ENCODE results near the gene SETD2. TPM values are rescaled to one million over a fixed set of nuclear protein-coding genes. Genes with fewer than 3 reads are reported as not detected.

SETD2 gene
- total RNA-seq, 1 donor from 2014 or later: 53.2 TPM

DNA sequence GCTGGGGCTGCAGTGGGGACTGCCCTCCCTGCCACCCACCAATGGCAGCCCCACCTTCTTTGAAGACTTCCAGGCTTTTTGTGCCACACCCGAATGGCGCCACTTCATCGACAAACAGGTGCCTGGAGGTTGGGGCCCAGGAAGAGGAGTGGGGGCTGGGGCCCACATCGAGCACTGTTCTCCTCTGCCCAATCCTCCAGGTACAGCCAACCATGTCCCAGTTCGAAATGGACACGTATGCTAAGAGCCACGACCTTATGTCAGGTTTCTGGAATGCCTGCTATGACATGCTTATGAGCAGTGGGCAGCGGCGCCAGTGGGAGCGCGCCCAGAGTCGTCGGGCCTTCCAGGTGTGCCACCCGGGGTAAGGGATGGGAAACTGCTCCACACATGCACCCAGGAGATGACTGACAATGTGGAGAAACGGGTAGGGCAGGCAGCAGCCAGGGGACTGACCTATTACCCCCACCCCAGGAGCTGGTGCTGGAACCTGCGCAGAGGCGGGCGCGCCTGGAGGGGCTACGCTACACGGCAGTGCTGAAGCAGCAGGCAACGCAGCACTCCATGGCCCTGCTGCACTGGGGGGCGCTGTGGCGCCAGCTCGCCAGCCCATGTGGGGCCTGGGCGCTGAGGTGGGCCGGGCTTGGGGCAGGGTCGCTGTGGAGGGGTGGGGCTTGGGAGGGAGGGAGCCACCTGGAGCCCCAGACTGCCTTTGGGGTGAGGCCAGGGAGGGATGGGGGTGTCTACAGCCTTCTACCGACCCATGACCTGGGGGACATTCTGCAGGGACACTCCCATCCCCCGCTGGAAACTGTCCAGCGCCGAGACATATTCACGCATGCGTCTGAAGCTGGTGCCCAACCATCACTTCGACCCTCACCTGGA is 161.5 kb downstream of the SETD2 start:
- TF ChIP-seq, protein P1, sequence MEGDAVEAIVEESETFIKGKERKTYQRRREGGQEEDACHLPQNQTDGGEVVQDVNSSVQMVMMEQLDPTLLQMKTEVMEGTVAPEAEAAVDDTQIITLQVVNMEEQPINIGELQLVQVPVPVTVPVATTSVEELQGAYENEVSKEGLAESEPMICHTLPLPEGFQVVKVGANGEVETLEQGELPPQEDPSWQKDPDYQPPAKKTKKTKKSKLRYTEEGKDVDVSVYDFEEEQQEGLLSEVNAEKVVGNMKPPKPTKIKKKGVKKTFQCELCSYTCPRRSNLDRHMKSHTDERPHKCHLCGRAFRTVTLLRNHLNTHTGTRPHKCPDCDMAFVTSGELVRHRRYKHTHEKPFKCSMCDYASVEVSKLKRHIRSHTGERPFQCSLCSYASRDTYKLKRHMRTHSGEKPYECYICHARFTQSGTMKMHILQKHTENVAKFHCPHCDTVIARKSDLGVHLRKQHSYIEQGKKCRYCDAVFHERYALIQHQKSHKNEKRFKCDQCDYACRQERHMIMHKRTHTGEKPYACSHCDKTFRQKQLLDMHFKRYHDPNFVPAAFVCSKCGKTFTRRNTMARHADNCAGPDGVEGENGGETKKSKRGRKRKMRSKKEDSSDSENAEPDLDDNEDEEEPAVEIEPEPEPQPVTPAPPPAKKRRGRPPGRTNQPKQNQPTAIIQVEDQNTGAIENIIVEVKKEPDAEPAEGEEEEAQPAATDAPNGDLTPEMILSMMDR (conservative IDR thresholded peaks at IDR 0.05): no peak
- Mint-ChIP-seq H3K27me3 (no peaks in the 10 kb centered on the region), H3K4me1 (ENCODE audit: unreplicated experiment) (peaks cover 4% of the 10 kb centered on the region), H3K36me3 (peaks cover 3% of the 10 kb centered on the region), H3K27ac (peak overlapping the region; percentile 76), H3K4me3 (no peak overlapping the region), H3K9me3 (no peaks in the 10 kb centered on the region)
- DNase-seq (ENCODE audit: extremely low spot score, unreplicated experiment): no peak

DNA sequence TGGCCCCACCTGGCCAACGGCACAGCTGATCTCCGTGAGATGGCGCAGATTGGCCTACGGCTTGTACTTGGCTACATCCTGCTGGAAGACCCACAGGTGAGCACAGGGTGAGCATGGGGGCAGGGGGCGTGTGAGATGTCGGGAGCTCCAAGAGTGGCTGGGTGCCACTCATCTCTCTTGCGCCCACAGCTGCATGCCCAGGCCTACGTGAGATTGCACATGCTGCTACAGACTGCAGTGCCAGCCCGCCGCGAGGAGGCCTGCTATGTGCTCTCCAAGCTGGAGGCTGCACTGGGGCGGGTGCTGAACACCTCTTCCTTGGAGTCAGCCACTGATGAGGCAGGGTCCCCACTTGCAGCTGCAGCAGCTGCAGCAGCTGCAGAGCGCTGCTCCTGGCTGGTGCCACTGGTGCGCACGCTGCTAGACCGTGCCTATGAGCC is 162.2 kb downstream of the SETD2 start:
- Mint-ChIP-seq H3K27me3 (no peaks in the 10 kb centered on the region), H3K4me1 (ENCODE audit: unreplicated experiment) (peaks cover 4% of the 10 kb centered on the region), H3K4me3 (no peak overlapping the region), H3K36me3 (peaks cover 3% of the 10 kb centered on the region), H3K27ac (no peak overlapping the region), H3K9me3 (no peaks in the 10 kb centered on the region)
- no peak for DNase-seq (ENCODE audit: extremely low spot score, unreplicated experiment)
- TF ChIP-seq, protein P1 (conservative IDR thresholded peaks at IDR 0.05): no peak

DNA sequence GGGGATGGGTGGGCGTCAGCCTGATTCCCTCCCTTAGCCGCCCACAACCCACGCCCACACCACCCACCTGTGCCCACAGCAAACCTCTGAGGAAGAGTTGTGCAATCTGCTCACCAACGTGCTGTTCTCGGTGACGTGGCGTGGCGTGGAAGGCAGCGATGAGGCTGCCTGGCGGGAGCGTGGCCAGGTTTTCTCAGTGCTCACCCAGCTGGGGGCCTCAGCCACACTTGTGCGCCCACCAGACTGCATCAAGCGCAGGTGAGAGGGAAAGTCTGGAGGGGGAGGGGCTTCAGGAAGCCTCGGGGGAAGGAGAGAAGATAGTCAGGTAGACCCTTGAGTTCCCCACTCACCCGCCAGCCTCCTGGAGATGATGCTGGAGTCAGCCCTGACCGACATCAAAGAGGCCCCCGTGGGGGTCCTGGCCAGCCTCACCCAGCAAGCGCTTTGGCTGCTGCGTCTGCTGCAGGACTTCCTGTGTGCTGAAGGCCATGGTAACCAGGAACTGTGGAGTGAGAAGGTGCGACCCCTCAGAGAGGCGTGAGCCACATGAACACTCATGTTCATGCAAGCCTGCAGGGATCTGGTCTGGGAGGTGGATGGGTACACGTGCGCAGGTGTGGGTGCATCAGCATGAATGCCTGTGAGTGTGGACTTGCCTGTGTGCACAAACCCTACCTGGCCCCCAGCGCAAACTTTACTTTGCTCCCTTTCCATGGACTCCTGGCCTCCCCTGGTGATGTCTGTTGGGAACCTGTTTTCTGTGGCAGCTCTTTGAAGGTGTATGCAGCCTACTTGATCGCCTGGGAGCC is 162.8 kb downstream of the SETD2 start:
- no peak for DNase-seq (ENCODE audit: extremely low spot score, unreplicated experiment)

DNA sequence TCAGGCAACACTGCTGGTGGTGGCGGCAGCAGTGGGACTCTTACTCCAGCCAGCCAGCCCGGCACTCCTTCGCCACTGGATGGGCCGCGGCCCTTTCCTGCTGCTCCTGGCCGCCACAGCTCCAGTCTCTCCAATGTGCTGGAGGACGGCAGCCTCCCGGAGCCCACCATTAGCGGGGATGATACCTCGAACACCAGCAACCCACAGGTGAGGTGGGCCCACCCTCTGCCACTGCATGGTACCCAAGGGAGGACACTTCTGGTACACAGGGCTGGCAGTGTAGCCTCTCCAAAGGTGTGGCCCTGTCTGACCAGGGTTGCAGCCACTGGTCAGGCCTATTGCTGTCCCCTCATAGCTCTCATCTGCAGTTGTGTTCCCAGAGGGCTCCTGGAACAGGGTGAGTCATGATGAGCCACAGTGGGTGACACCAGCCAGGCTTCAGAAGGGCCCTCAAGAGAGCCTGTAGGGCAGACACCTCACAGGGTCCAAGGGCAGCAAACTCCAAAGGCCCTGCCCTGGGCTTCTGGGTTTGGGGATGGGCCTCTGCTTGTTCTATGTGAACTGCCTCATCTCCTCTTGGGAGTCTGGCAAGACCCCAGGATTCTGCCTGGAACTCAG is 163.6 kb downstream of the SETD2 start:
- Mint-ChIP-seq H3K27ac (peak overlapping the region; percentile 29), H3K4me1 (ENCODE audit: unreplicated experiment) (peaks cover 4% of the 10 kb centered on the region), H3K27me3 (no peaks in the 10 kb centered on the region), H3K4me3 (no peak overlapping the region), H3K36me3 (peaks cover 3% of the 10 kb centered on the region), H3K9me3 (no peaks in the 10 kb centered on the region)
- TF ChIP-seq, protein P1 (conservative IDR thresholded peaks at IDR 0.05): no peak
- no peak for DNase-seq (ENCODE audit: extremely low spot score, unreplicated experiment)

More for the DNA sequence above, 162.8 kb downstream of the SETD2 start:
- TF ChIP-seq, protein P1 (conservative IDR thresholded peaks at IDR 0.05): no peak
- H3K9me3 Mint-ChIP-seq: no peaks in the 10 kb centered on the region
- no peak overlapping the region for H3K4me3 Mint-ChIP-seq
- H3K4me1 Mint-ChIP-seq (ENCODE audit: unreplicated experiment): peaks cover 4% of the 10 kb centered on the region
- H3K27ac Mint-ChIP-seq: no peak overlapping the region
- peaks cover 3% of the 10 kb centered on the region for H3K36me3 Mint-ChIP-seq
- H3K27me3 Mint-ChIP-seq: no peaks in the 10 kb centered on the region

DNA sequence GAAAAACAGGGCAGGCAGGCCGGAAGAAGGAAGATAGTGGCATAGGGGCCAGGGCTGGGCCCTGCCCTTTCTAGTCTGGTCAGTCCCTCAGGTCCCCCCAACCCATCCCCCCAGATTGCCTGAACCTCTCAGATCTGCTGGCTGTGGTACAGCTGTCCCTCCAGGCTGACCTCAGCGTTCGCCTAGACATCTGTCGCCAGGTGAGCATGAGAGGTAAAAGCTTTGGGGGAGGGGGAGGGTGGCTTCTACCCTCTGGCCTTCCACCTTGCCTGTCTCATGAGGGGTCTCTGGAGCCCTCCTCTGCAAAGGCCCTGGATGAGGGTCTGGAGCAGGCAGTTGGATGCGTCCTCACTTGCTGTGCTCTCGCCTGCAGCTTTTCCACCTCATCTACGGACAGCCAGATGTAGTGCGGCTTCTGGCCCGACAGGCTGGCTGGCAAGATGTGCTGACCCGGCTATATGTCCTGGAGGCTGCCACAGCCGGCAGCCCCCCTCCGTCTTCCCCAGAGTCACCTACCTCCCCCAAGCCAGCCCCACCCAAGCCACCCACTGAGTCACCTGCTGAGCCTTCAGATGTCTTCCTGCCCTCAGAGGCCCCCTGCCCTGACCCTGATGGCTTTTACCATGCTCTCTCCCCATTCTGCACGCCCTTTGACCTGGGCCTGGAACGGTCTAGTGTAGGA is 164.3 kb downstream of the SETD2 start:
- peaks cover 4% of the 10 kb centered on the region for H3K4me1 Mint-ChIP-seq (ENCODE audit: unreplicated experiment)
- no peaks in the 10 kb centered on the region for H3K9me3 Mint-ChIP-seq
- H3K27me3 Mint-ChIP-seq: no peaks in the 10 kb centered on the region
- no peak overlapping the region for H3K27ac Mint-ChIP-seq
- TF ChIP-seq, protein P1 (conservative IDR thresholded peaks at IDR 0.05): no peak
- no peak for DNase-seq (ENCODE audit: extremely low spot score, unreplicated experiment)
- H3K36me3 Mint-ChIP-seq: peaks cover 3% of the 10 kb centered on the region
- no peak overlapping the region for H3K4me3 Mint-ChIP-seq
